ENCODE measurements around the gene NSD2. TPM values are rescaled to one million over a fixed set of nuclear protein-coding genes. Genes with fewer than 3 reads are reported as not detected.

Gene NSD2
- total RNA-seq, 1 donor from 2014 or later: 45.3 TPM

GRCh38 chr4:1978226-1978625, 107.0 kb downstream of the NSD2 start:
- DNase-seq: no peak
- intact Hi-C loops (cut with micrococcal nuclease): no loop called here
- no peak for ATAC-seq

GRCh38 chr4:1978741-1979476, 107.7 kb downstream of the NSD2 start:
- DNase-seq: no peak
- ATAC-seq: no peak
- intact Hi-C loops (cut with micrococcal nuclease): no loop called here

DNA sequence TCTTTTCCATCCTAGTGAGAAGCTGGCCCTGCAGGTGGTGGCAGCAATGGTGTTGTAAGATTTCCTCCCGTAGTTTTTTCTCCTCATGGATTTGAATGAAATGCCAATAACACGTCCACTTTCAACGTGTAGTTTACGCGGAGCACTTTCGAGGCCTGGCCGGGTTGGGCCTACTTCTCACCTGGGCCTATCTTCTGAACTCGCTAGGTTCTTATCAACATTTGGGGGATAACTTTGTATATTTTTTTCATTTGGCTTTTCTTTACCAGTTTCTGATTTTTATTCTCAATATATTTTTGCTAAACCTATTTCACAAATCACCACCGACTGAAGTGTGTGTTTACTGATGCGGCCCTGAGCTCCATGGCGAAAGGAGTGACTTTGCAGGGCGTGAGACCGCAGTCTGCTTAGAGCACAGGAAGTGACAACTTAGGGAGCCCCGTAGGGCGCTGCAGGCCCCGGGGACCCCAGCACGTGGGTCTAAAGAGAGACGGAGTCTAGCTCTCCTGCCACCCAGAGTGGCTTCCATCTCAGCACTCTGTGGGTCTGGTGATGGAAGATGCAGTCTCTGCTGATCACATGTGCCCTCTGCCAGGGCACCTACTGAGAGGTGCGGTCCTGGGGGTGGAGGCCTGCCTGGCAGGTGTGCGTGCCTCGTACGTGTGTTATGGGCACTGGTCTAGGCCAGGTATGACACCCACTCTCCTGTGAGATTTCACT, 108.4 kb downstream of the NSD2 start:
- ATAC-seq: no peak
- intact Hi-C loops (cut with micrococcal nuclease): no loop called here
- DNase-seq: no peak

- intact Hi-C loops (cut with micrococcal nuclease): no loop called here
- DNase-seq: no peak
- ATAC-seq: no peak
These were observed 109.4 kb downstream of the NSD2 start for GRCh38 chr4:1980561-1981041.

DNA sequence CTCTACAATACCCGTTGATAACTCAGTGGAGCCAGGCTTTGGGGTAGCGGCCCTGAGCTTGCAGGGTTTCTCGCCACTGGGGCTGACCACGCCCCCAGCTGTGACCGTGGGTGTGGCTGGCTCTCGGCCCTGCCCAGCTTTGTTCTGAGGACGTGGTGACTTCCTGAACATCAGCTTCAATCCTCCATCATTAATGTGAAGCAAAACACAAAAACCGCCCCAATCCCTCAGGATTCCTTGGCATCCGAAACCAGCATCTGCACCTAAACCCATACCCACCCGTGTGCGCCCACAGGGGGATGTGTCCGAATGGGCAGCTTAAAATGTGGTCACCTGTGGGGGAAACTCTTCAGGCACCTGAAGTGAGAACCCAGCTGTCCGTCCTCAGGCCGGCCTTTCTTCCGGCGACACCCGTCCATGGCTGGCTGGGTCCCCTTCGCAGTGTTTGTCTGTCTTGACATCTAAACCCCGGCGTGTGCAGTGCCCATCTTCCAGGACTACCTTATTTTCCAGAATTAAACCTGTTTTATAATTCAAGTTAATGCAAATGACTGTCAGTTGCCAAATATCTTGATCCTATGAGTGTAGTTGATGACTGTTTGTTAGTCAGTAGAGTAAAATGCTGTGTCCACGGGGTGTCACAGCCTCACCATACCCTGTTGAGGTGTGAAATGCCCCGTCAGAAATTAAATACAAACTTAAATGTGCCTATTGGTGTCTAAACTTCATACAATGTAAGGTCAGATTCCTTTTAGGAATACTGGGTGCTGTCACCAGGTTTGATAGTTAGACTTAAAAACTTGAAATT, 110.3 kb downstream of the NSD2 start:
- ATAC-seq: no peak
- intact Hi-C loops (cut with micrococcal nuclease): no loop called here

DNA sequence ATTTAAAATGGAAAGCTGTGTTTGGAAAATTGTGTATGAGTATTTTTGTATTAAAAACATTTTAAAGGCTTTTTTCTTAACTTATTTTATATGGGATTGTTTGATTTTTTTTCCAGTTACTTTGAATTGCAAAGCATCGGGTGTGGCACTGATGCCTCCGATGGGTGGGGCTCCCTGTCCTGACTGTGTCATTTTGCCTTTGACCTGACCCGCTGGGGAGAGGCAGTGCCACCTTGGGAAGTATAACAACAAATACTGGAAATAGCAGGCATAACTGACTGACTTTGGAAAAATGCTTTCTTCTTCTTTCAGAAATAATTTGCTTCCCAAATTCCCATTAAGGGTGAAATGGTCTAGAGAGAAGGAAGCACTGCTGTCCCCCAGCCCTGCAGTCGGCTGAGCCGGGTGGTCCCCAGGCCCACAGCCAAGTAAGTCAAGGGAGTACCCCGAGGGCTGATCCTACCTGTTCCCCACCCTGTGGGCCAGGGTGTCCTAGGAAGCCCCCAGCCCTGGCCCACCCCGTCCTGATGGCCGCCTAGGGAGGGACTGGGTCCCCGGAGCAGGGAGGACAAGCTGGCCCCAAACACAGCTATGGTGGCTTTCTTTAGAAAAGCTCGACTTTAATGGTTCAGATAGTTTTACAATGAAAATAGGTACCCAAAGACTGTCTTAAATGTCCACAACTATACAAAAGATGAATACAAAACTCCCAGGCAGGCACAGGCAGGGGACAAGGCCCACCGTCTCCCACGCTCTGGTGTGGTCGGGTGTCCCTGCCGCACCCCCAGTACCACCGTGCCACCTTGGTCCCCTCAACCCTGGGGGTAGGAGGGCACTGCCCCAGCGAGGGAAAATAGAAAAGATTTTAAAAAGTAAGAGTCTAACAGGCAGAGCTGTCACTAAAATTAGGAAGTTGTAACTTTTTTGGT, 111.2 kb downstream of the NSD2 start:
- ATAC-seq (no peak), DNase-seq (no peak)
- intact Hi-C loops (cut with micrococcal nuclease): no loop called here

More for the DNA sequence above, 110.3 kb downstream of the NSD2 start:
- no peak for DNase-seq

- intact Hi-C loops (cut with micrococcal nuclease): no loop called here
- ATAC-seq (peak; percentile 6), DNase-seq (no peak)
These were observed 112.1 kb downstream of the NSD2 start for GRCh38 chr4:1983053-1983845.

DNA sequence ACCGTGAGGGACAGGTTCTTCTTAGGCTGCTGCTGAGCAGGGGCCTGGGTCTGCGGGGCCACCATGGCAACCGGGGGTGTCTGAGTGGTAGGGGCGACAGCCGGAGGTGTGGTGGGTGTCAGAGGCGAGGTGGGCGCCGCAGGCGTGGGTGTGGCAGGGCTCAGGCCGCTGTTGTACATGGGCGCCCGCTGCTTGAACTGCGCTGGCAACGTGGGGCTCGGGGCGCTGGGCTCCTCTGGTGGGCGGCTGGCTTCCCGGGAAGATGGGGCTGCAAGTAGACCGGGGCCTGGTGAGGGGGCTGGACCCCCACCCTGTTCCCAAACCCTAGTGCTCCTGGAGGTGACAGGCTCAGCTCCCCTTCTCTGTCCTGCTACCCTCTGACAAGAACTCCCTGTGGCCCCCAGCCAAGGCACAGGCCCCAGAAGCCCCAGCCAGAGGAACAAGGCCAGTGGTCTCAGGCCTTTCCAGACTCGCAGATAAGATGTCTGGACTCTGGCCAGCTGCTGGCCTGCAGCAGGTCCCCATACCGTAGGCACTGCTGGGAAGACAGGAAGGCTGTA, 112.7 kb downstream of the NSD2 start:
- DNase-seq: peak; percentile 71
- peak; percentile 69 for ATAC-seq
- intact Hi-C loops (cut with micrococcal nuclease): no loop called here

DNA sequence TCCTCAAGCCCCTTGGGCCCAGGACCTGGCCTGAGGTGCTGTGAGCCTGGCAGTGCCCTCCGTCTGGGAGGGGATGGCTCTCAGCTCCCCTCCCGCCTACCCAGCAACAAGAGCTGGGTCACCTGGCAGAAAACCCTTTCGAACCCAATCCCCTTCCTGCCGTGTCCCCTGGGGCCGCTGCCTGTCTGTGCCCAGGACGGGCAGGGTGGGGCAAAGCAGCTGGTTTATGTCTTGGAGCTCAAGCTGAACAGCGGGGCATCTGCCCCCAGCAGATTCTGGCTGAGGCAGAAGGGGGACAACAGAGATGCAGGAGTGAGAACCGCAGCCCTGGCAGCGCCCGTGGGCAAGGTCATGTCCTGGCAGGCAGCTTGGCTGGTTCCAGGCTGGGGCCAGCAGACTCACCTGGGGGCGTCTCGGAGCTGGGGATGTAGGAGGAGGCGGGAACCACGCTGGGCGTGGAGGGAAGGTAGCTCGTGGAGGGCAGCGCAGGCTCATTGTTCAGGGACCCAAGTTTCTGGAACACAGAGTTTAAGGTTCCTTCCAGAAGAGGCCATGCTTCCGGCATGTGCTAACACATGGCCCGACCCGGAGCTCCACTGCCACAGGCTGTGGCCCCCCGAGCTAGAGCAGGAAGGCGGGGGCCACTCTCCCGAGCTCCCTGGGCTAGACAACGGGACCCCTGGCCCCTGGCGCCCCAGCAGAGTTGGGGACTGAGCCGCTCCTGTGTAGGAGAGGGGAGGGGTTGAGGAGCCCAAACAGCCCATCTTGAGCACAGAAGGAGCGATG, 113.4 kb downstream of the NSD2 start:
- intact Hi-C loops (cut with micrococcal nuclease): no loop called here
- DNase-seq (no peak), ATAC-seq (peak; percentile 22)

- DNase-seq (no peak), ATAC-seq (no peak)
- intact Hi-C loops (cut with micrococcal nuclease): no loop called here
These were observed 114.1 kb downstream of the NSD2 start for GRCh38 chr4:1985294-1985693.

GRCh38 chr4:1985780-1986577, 114.8 kb downstream of the NSD2 start:
- ATAC-seq (no peak), DNase-seq (no peak)
- intact Hi-C loops (cut with micrococcal nuclease): no loop called here

GRCh38 chr4:1986578-1987210, 115.5 kb downstream of the NSD2 start:
- intact Hi-C loops (cut with micrococcal nuclease): no loop called here
- DNase-seq (no peak), ATAC-seq (no peak)

- intact Hi-C loops (cut with micrococcal nuclease): no loop called here
- ATAC-seq (no peak), DNase-seq (no peak)
These were observed 116.1 kb downstream of the NSD2 start for GRCh38 chr4:1987296-1987695.

DNA sequence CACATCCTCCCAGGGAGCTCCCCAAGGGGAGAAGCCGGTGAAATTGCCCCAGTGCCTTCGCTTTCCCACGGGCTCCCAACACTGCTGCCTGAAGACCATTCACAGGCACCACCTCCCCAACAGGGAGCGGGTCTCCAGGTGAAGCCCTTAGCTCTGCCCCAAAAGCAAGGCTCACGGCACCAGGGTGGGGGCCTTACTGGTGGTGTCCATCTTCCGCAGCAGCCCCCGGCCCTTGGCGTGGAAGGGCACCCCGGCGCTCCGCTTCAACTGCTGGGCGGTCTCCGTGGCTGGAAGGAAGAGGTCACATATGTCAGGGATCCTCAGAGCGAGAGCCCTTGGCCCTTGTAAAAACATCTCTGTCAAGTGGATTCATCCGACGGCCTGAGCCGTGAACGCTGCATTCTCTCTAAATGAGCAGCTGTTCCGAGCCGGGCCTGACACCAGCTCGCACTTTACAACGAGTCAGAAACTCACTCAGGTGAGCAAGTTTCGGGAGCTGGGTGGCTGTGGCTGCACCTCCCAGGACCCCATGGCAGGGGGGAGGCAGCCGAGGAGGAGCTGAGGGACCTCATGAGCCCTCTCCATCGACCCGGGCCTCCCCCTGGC, 116.6 kb downstream of the NSD2 start:
- no peak for DNase-seq
- intact Hi-C loops (cut with micrococcal nuclease): no loop called here
- ATAC-seq: no peak

DNA sequence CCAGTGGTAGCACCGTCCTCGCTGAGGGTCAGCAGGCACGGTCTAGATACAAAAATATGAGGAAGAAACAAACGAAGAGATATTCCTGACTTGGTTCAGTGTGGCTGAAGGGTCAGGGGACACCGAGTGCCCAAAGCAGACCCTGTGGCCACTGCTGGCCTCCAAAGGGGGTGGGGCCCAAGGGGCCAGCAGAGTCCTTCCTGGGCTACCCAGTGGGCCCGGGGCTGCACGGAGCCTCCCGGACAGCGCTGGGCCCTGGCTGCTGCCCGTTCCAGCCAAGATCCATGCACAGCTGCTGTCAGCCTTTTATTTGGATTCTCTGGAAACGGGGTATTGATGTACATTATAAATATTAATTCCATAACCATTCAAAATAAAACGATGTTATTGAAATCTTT, 117.1 kb downstream of the NSD2 start:
- intact Hi-C loops (cut with micrococcal nuclease): no loop called here
- DNase-seq: no peak

More for the DNA sequence above, 117.1 kb downstream of the NSD2 start:
- no peak for ATAC-seq

Measured in left ventricle myocardium superior (tissue), 1 donor.